Mesenchymal stem cell (in vitro differentiated cells and primary cell): ENCODE data around the gene SMIM9. TPM values are rescaled to one million over a fixed set of nuclear protein-coding genes. Genes with fewer than 3 reads are reported as not detected.
"Not testable (repeated sequence)": the region's sequence is repeated elsewhere in the genome, so short reads cannot be mapped to it uniquely, and the experiment has no call there.

ENCODE experiments used
- DNase-seq: peaks from one replicate; pipeline ENCODE4 v3.0.0-alpha.2; 2013
- H2AFZ ChIP-seq: one replicate; pipeline ENCODE4 v1.6.1; 2013; ENCODE audit warnings: low read depth, mild to moderate bottlenecking, control low read depth, inconsistent platforms, low read length, moderate library complexity
- H2AK5ac ChIP-seq: 2 replicates; pipeline ENCODE4 v1.6.1; 2013; ENCODE audit warnings: low read length, moderate library complexity, mild to moderate bottlenecking, inconsistent platforms; ENCODE audit not compliant: severe bottlenecking
- H2BK120ac ChIP-seq: one replicate; pipeline ENCODE4 v1.6.1; 2013; ENCODE audit warnings: low read depth, mild to moderate bottlenecking, inconsistent platforms, low read length, moderate library complexity
- H2BK12ac ChIP-seq, 2 experiments: one replicate each; pipeline ENCODE4 v1.6.1; 2013; ENCODE audit warnings: inconsistent platforms in 2 of 2, low read length in 2 of 2, mild to moderate bottlenecking in 2 of 2, moderate library complexity in 2 of 2, control low read depth in 1 of 2
- H2BK15ac ChIP-seq: one replicate; pipeline ENCODE4 v1.6.1; 2013; ENCODE audit warnings: mild to moderate bottlenecking, low read depth, inconsistent platforms; ENCODE audit not compliant: poor library complexity, severe bottlenecking
- H2BK5ac ChIP-seq: 2 replicates; pipeline ENCODE4 v1.6.1; 2013; ENCODE audit warnings: low read depth, mild to moderate bottlenecking, low read length, control low read depth, inconsistent platforms; ENCODE audit not compliant: poor library complexity, severe bottlenecking
- H3K14ac ChIP-seq, 2 experiments: one replicate each; pipeline ENCODE4 v1.6.1; 2013; ENCODE audit warnings: inconsistent platforms in 2 of 2, low read length in 2 of 2, control low read depth in 1 of 2, mild to moderate bottlenecking in 1 of 2, moderate library complexity in 1 of 2
- H3K18ac ChIP-seq, 2 experiments: one replicate each; pipeline ENCODE4 v1.6.1; 2013; ENCODE audit warnings: inconsistent platforms in 2 of 2, low read length in 2 of 2, control low read depth in 1 of 2, low read depth in 1 of 2, mild to moderate bottlenecking in 1 of 2
- H3K23ac ChIP-seq, 2 experiments: one replicate each; pipeline ENCODE4 v1.6.1; 2013; ENCODE audit warnings: inconsistent platforms in 2 of 2, low read length in 2 of 2, mild to moderate bottlenecking in 2 of 2, moderate library complexity in 2 of 2, control low read depth in 1 of 2
- H3K27ac ChIP-seq: 2 replicates; pipeline ENCODE4 v1.5.1; 2013; ENCODE audit warnings: mild to moderate bottlenecking, moderate library complexity, low read length, control low read depth, inconsistent platforms; ENCODE audit not compliant: poor library complexity, severe bottlenecking
- H3K27me3 ChIP-seq, 2 experiments: 2 replicates each; pipeline versions ENCODE4 v1.6.1 to v1.7.0; 2013; ENCODE audit warnings: low read length in 2 of 2, mild to moderate bottlenecking in 2 of 2, moderate library complexity in 2 of 2, control low read depth in 1 of 2, inconsistent platforms in 1 of 2; ENCODE audit not compliant: control insufficient read depth in 1 of 2, insufficient read depth in 1 of 2
- H3K36me3 ChIP-seq, 2 experiments: 2 replicates each; pipeline versions ENCODE4 v1.6.1 to v1.7.0; 2013; ENCODE audit warnings: low read length in 2 of 2, control low read depth in 1 of 2, inconsistent platforms in 1 of 2, low read depth in 1 of 2, mild to moderate bottlenecking in 1 of 2; ENCODE audit not compliant: insufficient read depth in 2 of 2, control insufficient read depth in 1 of 2
- H3K4ac ChIP-seq, 2 experiments: one replicate each; pipeline ENCODE4 v1.6.1; 2013; ENCODE audit warnings: inconsistent platforms in 2 of 2, low read length in 2 of 2, mild to moderate bottlenecking in 2 of 2, moderate library complexity in 2 of 2, control low read depth in 1 of 2, low read depth in 1 of 2
- H3K4me1 ChIP-seq: 2 replicates; pipeline ENCODE4 v1.6.1; 2013; ENCODE audit warnings: low read depth, low read length, control low read depth; ENCODE audit not compliant: control insufficient read depth, insufficient read depth
- H3K4me2 ChIP-seq: 2 replicates; pipeline ENCODE4 v1.6.1; 2013; ENCODE audit warnings: low read length, mild to moderate bottlenecking, inconsistent platforms; ENCODE audit not compliant: poor library complexity, severe bottlenecking
- H3K4me3 ChIP-seq, 2 experiments: 2 replicates each; pipeline versions ENCODE4 v1.5.1 to v1.7.0; 2013; ENCODE audit warnings: low read length in 2 of 2, mild to moderate bottlenecking in 2 of 2, control low read depth in 1 of 2, low read depth in 1 of 2; ENCODE audit not compliant: insufficient read depth in 1 of 2
- H3K79me1 ChIP-seq: replicated peaks from 2 replicates; pipeline ENCODE4 v1.6.1; 2013; ENCODE audit warnings: mild to moderate bottlenecking, control low read depth, low read length, inconsistent platforms; ENCODE audit not compliant: poor library complexity, severe bottlenecking
- H3K9ac ChIP-seq: 2 replicates; pipeline ENCODE4 v1.7.0; 2013; ENCODE audit warnings: mild to moderate bottlenecking, low read length, moderate library complexity
- H3K9me3 ChIP-seq: 2 replicates; pipeline ENCODE4 v1.7.0; 2013; ENCODE audit warnings: mild to moderate bottlenecking, low read length; ENCODE audit not compliant: control insufficient read depth
- H4K8ac ChIP-seq: one replicate; pipeline ENCODE4 v1.6.1; 2013; ENCODE audit warnings: inconsistent platforms, mild to moderate bottlenecking, low read length, moderate library complexity
- H4K91ac ChIP-seq: one replicate; pipeline ENCODE4 v1.6.1; 2013; ENCODE audit warnings: mild to moderate bottlenecking, low read length, inconsistent platforms
- WGBS: methylation state at CpG from one replicate; pipeline ENCODE4 v1.1.7; 2013; ENCODE audit warnings: mixed read lengths; 5-methylcytosine and 5-hydroxymethylcytosine counted together
- polyA plus RNA-seq, 2 experiments: library from polyadenylated mRNA; stranded (reverse); fragments of 200-250 nt; gene quantifications; one replicate each; pipeline ENCODE4 v1.2.3, GENCODE V29; 2013

The SMIM9 gene
- polyA plus RNA-seq (2013, experiment 1 of 2) = not detected
- not detected for polyA plus RNA-seq (2013, experiment 2 of 2)

DNA sequence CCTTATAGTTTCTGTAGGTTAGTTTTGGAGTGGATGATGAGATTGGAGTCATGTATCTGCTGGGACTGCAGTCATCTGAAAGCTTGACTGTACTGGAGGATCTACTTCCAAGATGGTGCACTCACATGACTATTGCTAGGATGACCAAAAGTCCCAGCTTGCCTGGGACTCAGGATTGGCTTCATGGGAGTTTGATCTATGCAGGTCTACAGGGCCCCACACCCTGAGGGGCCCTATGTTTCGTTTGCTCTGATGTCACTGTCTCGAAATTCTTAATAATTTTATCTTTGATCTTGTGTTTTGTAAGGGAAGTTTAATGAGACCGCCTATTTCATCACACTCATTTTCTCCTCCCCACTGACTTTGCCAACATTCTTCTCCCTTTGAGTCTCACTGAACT is at the start of gene SMIM9:
TSS of gene SMIM9 (minus strand) at position 101 of the 400 bp plus-strand sequence. CDS start 3,806 bp downstream, outside the sequence.
- H3K18ac ChIP-seq = no peak within 1 kb of the TSS
- WGBS = no CpG with 5 or more reads among the region's 3 CpGs
- H4K91ac ChIP-seq = no peak within 1 kb of the TSS
- no peak within 1 kb of the TSS for H4K8ac ChIP-seq
- no peaks in the 10 kb centered on the region for H3K36me3 ChIP-seq
- H3K4me1 ChIP-seq = no peaks in the 10 kb centered on the region
- H3K9ac ChIP-seq = no peak within 1 kb of the TSS
- no peak within 1 kb of the TSS for H2BK120ac ChIP-seq
- H2BK12ac ChIP-seq = no peak within 1 kb of the TSS
- H2BK5ac ChIP-seq = no peak within 1 kb of the TSS
- H2AK5ac ChIP-seq = no peak within 1 kb of the TSS
- no peak within 1 kb of the TSS for H3K4me2 ChIP-seq
- H3K79me1 ChIP-seq = no peaks in the 10 kb centered on the region
- H2AFZ ChIP-seq = no peak within 1 kb of the TSS
- H3K4ac ChIP-seq = no peak within 1 kb of the TSS
- H2BK15ac ChIP-seq = no peak within 1 kb of the TSS
- no peak for DNase-seq
- no peaks in the 10 kb centered on the region for H3K27me3 ChIP-seq
- H3K4me3 ChIP-seq = no peak within 1 kb of the TSS
- no peaks in the 10 kb centered on the region for H3K9me3 ChIP-seq
- no peak within 1 kb of the TSS for H3K27ac ChIP-seq
- H3K14ac ChIP-seq = no peak within 1 kb of the TSS
- no peak within 1 kb of the TSS for H3K23ac ChIP-seq

DNA sequence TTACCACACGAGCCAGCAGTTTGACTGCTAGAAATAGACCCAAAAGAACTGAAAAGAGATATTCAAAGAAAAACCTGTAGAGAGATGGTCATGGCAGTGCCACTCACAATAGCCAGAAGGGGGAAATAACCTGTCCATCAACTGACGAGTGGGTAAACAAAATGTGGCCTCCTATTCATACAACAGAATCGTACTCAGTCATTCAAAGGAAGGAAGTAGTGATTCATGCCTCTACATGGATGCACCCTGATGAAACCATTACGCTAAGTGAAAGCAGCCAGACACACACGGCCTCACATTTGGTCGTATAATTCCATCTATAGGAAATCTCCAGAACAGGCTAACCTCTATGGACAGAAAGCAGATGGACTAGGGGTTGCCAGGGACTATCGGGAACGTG is 49.6 kb upstream of the SMIM9 start:
- WGBS = no CpG with 5 or more reads among the region's 8 CpGs
- H3K9ac ChIP-seq, H3K4me2 ChIP-seq: not testable (repeated sequence)

DNA sequence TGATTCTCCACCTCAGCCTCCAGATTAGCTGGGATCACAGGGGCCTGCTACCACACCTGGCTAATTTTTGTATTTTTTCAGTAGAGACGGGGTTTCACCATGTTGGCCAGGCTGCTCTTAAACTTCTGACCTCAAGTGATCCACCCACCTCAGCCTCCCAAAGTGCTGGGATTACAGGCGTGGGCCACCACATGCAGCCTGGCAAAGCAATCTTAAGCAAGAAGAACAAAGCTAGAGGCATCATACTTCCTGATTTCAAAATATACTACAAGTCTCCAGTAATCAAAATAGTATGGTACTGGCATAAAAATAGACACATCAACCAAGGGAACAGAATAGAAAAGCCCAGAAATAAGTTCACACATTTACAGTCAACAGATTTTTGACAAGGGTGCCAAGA is 38.9 kb upstream of the SMIM9 start:
- Histone ChIP-seq H2BK120ac (no peak overlapping the region), H2BK12ac (no peak overlapping the region), H3K36me3 (no peaks in the 10 kb centered on the region), H4K91ac (no peak overlapping the region), H3K27ac (no peak overlapping the region), H3K79me1 (no peaks in the 10 kb centered on the region), H2AFZ (no peak overlapping the region), H3K14ac (no peak overlapping the region), H2BK15ac (no peak overlapping the region), H4K8ac (no peak overlapping the region), H3K23ac (no peak overlapping the region), H2AK5ac (no peak overlapping the region), H3K9ac (no peak overlapping the region), H3K4me3 (no peak overlapping the region), H3K18ac (no peak overlapping the region), H3K27me3 (no peaks in the 10 kb centered on the region), H3K4ac (no peak overlapping the region), H3K9me3 (peaks cover under 1% of the 10 kb centered on the region), H3K4me2 (no peak overlapping the region), H3K4me1 (no peaks in the 10 kb centered on the region), H2BK5ac (no peak overlapping the region)
- 100% methylated on average over 2 of the region's 2 CpGs for WGBS
- DNase-seq = no peak

More for the DNA sequence above, 49.6 kb upstream of the SMIM9 start:
- H2BK5ac ChIP-seq, H3K14ac ChIP-seq, H2AK5ac ChIP-seq, H3K4ac ChIP-seq, H3K4me3 ChIP-seq, H3K79me1 ChIP-seq, H3K18ac ChIP-seq, DNase-seq, H3K9me3 ChIP-seq, H2BK120ac ChIP-seq, H3K27ac ChIP-seq, H3K4me1 ChIP-seq, H3K27me3 ChIP-seq, H4K91ac ChIP-seq, H3K36me3 ChIP-seq, H2BK15ac ChIP-seq, H4K8ac ChIP-seq, H2AFZ ChIP-seq, H2BK12ac ChIP-seq, H3K23ac ChIP-seq: not testable (repeated sequence)

DNA sequence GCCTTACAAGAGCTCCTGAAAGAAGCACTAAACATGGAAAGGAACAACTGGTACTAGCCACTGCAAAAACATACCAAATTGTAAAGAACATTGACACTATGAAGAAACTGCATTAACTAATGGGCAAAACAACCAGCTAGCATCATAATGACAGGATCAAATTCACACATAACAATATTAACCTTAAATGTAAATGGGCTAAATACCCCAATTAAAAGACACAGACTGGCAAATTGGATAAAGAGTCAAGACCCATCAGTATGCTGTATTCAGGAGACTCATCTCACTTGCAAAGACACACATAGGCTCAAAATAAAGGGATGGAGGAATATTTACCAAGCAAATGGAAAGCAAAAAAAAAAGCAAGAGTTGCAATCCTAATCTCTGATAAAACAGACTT is 34.1 kb upstream of the SMIM9 start:
- not testable (repeated sequence) for H3K18ac ChIP-seq, H3K4me3 ChIP-seq, H3K4ac ChIP-seq, H2BK5ac ChIP-seq, H3K4me2 ChIP-seq, H3K27ac ChIP-seq, H3K36me3 ChIP-seq, H2BK120ac ChIP-seq, H3K79me1 ChIP-seq, H2AK5ac ChIP-seq, H3K9ac ChIP-seq, H4K8ac ChIP-seq, H2BK15ac ChIP-seq, DNase-seq, H2AFZ ChIP-seq, H3K14ac ChIP-seq, H3K4me1 ChIP-seq, H4K91ac ChIP-seq, H2BK12ac ChIP-seq, H3K23ac ChIP-seq, H3K27me3 ChIP-seq
- peaks cover 28% of the 10 kb centered on the region for H3K9me3 ChIP-seq
